GM10266 (cell line): ENCODE measurements around the gene ONECUT2.

Experiments
- DNase-seq: peaks from one replicate; pipeline ENCODE4 v3.0.0; 2012; ENCODE audit errors: extremely low spot score
- CTCF ChIP-seq: IDR thresholded peaks from 2 replicates; pipeline ENCODE4 v1.5.1; 2012; ENCODE audit warnings: mild to moderate bottlenecking, low read depth; ENCODE audit not compliant: control insufficient read depth, insufficient read depth; ENCODE audit errors: missing control alignments

ONECUT2 gene

GRCh38 chr18:57533868-57534510 lies 98.8 kb downstream of the ONECUT2 start:
- no peak for TF ChIP-seq CTCF
- DNase-seq, result no peak

GRCh38 chr18:57534511-57534909 lies 99.3 kb downstream of the ONECUT2 start:
- no peak for TF ChIP-seq CTCF
- DNase-seq, result no peak

GRCh38 chr18:57538614-57539013 lies 103.4 kb downstream of the ONECUT2 start:
- no peak for DNase-seq
- TF ChIP-seq CTCF, result no peak

GRCh38 chr18:57539702-57540101 lies 104.5 kb downstream of the ONECUT2 start:
- TF ChIP-seq CTCF, result no peak
- no peak for DNase-seq
